ENCODE data around the gene ASB18.

The ASB18 gene

GRCh38 chr2:236282406-236282805 lies 18.2 kb upstream of the ASB18 start:
- H3K4me2 ChIP-seq (ENCODE audit: low read length), result no peak overlapping the region
- no peaks in the 10 kb centered on the region for H3K9me2 ChIP-seq (replicated peaks; ENCODE audit: control insufficient read depth, low read length)
- no peak overlapping the region for H3K27ac ChIP-seq (ENCODE audit: low read depth, low read length)
- H3K27me3 ChIP-seq (ENCODE audit: control insufficient read depth, low read length), result no peaks in the 10 kb centered on the region
- no peak for TF ChIP-seq CTCF (IDR thresholded peaks at IDR 0.05; ENCODE audit: low read depth, low read length, poor library complexity, severe bottlenecking)
- no peak for TF ChIP-seq EZH2phosphoT487 (IDR thresholded peaks at IDR 0.05; ENCODE audit: borderline replicate concordance, low read length)
- no peaks in the 10 kb centered on the region for H3K4me1 ChIP-seq (ENCODE audit: control insufficient read depth, low read length)
- H3K9me3 ChIP-seq (ENCODE audit: control insufficient read depth, insufficient read depth, low read length), result peaks cover 6% of the 10 kb centered on the region; the same call in 1 of the 2 replicates
- no peaks in the 10 kb centered on the region for H4K20me1 ChIP-seq (ENCODE audit: control insufficient read depth, insufficient read depth, low read depth, low read length)
- no peaks in the 10 kb centered on the region for H3F3A ChIP-seq (ENCODE audit: control insufficient read depth, insufficient read depth)
- H3K4me3 ChIP-seq (ENCODE audit: low read length), result no peak overlapping the region
- H3K36me3 ChIP-seq (ENCODE audit: control insufficient read depth, low read length), result no peaks in the 10 kb centered on the region
- H3K79me2 ChIP-seq (ENCODE audit: control insufficient read depth, low read length), result no peaks in the 10 kb centered on the region

DNA sequence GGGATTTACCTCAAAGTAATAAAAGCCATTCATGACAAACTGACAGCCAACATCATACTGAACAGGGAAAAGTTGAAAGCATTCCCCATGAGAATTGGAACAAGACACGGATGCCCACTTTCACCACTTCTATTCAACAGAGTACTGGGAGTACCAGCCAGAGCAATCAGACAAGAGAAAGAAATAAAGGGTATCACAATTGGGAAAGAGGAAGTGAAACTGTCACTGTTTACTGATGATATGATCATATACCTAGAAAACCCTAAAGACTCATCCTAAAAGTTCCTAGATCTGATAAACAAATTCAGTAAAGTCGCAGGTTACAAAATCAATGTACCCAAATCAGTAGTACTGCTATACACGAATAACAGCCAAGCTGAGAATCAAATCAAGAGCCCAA lies 17.2 kb upstream of the ASB18 start:
- no peaks in the 10 kb centered on the region for H4K20me1 ChIP-seq (ENCODE audit: control insufficient read depth, insufficient read depth, low read depth, low read length)
- no peaks in the 10 kb centered on the region for H3K4me1 ChIP-seq (ENCODE audit: control insufficient read depth, low read length)
- H3K27ac ChIP-seq (ENCODE audit: low read depth, low read length), result no peak overlapping the region
- H3K9me3 ChIP-seq (ENCODE audit: control insufficient read depth, insufficient read depth, low read length), result peaks cover 6% of the 10 kb centered on the region; the same call in 1 of the 2 replicates
- H3K4me2 ChIP-seq (ENCODE audit: low read length), result no peak overlapping the region
- no peaks in the 10 kb centered on the region for H3K36me3 ChIP-seq (ENCODE audit: control insufficient read depth, low read length)
- H3K27me3 ChIP-seq (ENCODE audit: control insufficient read depth, low read length), result no peaks in the 10 kb centered on the region
- no peak overlapping the region for H3K4me3 ChIP-seq (ENCODE audit: low read length)
- H3K79me2 ChIP-seq (ENCODE audit: control insufficient read depth, low read length), result no peaks in the 10 kb centered on the region
- H3F3A ChIP-seq (ENCODE audit: control insufficient read depth, insufficient read depth), result no peaks in the 10 kb centered on the region
- no peak for TF ChIP-seq CTCF (IDR thresholded peaks at IDR 0.05; ENCODE audit: low read depth, low read length, poor library complexity, severe bottlenecking)
- no peak for TF ChIP-seq EZH2phosphoT487 (IDR thresholded peaks at IDR 0.05; ENCODE audit: borderline replicate concordance, low read length)
- no peaks in the 10 kb centered on the region for H3K9me2 ChIP-seq (replicated peaks; ENCODE audit: control insufficient read depth, low read length)

DNA sequence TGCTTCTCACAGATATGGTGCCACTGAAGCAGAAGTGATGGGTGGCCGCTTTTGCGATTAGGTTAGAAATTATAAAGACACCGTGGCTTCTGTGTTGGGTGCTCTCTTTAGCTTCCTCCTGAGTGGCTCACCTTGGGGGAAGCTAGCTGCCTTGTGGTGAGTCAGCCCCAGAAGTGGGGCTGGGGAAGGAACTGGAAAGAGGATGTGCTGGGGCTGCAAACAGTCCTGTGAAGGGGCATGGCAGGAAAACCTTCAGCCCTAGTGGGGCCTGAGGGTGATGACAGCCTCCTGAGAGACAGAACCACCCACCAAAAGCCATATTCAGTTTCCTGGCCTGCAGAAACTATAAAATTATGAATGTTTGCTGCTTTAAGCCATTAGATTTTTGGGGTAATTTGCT lies 8.9 kb upstream of the ASB18 start:
- no peaks in the 10 kb centered on the region for H3F3A ChIP-seq (ENCODE audit: control insufficient read depth, insufficient read depth)
- H4K20me1 ChIP-seq (ENCODE audit: control insufficient read depth, insufficient read depth, low read depth, low read length), result no peaks in the 10 kb centered on the region
- H3K4me2 ChIP-seq (ENCODE audit: low read length), result no peak overlapping the region
- H3K4me1 ChIP-seq (ENCODE audit: control insufficient read depth, low read length), result no peaks in the 10 kb centered on the region
- peaks cover 11% of the 10 kb centered on the region; the same call in 1 of the 2 replicates for H3K9me3 ChIP-seq (ENCODE audit: control insufficient read depth, insufficient read depth, low read length)
- no peaks in the 10 kb centered on the region for H3K9me2 ChIP-seq (replicated peaks; ENCODE audit: control insufficient read depth, low read length)
- H3K4me3 ChIP-seq (ENCODE audit: low read length), result no peak overlapping the region
- H3K79me2 ChIP-seq (ENCODE audit: control insufficient read depth, low read length), result no peaks in the 10 kb centered on the region
- H3K36me3 ChIP-seq (ENCODE audit: control insufficient read depth, low read length), result no peaks in the 10 kb centered on the region
- H3K27ac ChIP-seq (ENCODE audit: low read depth, low read length), result no peak overlapping the region
- H3K27me3 ChIP-seq (ENCODE audit: control insufficient read depth, low read length), result no peaks in the 10 kb centered on the region
- no peak for TF ChIP-seq CTCF (IDR thresholded peaks at IDR 0.05; ENCODE audit: low read depth, low read length, poor library complexity, severe bottlenecking)
- no peak for TF ChIP-seq EZH2phosphoT487 (IDR thresholded peaks at IDR 0.05; ENCODE audit: borderline replicate concordance, low read length)
